ENCODE measurements around the gene MBOAT1. TPM values are rescaled to one million over a fixed set of nuclear protein-coding genes. Genes with fewer than 3 reads are reported as not detected.

MBOAT1 gene
- total RNA-seq, 1 experiment from 2014 or later: 9.9 TPM

GRCh38 chr6:20060252-20060651 is 152.0 kb downstream of the MBOAT1 start:
- Histone ChIP-seq H4K20me1 (ENCODE audit: control insufficient read depth, insufficient read depth, insufficient read length) (no peaks in the 10 kb centered on the region), H4K8ac (replicated peaks; ENCODE audit: insufficient read length, low read depth, low read length) (no peak overlapping the region), H3K18ac (ENCODE audit: insufficient read length, low read depth, low read length) (no peak overlapping the region), H3K27ac (ENCODE audit: insufficient read length, low read depth, low read length) (no peak overlapping the region), H2AFZ (ENCODE audit: low read length) (no peak overlapping the region), H3K14ac (ENCODE audit: insufficient read depth, low read length) (no peak overlapping the region), H2BK12ac (ENCODE audit: insufficient read length, low read depth, low read length) (no peak overlapping the region), H3K4me2 (ENCODE audit: insufficient read depth, insufficient read length, low read length) (no peak overlapping the region), H3K56ac (ENCODE audit: insufficient read length, low read depth, low read length) (no peak overlapping the region), H3K9me3 (ENCODE audit: control insufficient read depth, low read depth, low read length) (no peaks in the 10 kb centered on the region), H2BK15ac (ENCODE audit: low read depth, low read length) (no peak overlapping the region), H3K23me2 (ENCODE audit: insufficient read length, low read depth, low read length, poor library complexity, severe bottlenecking) (no peaks in the 10 kb centered on the region), H4K91ac (ENCODE audit: insufficient read length, low read depth, low read length) (no peak overlapping the region), H3K4me1 (ENCODE audit: insufficient read depth, low read length) (no peaks in the 10 kb centered on the region), H2BK120ac (ENCODE audit: low read depth, low read length, poor library complexity, severe bottlenecking) (no peak overlapping the region), H3T11ph (ENCODE audit: low read length) (no peak overlapping the region), H3K27me3 (ENCODE audit: insufficient read depth, low read length) (no peaks in the 10 kb centered on the region), H3K79me1 (ENCODE audit: insufficient read depth, low read depth, low read length, poor library complexity, severe bottlenecking) (no peaks in the 10 kb centered on the region), H2BK5ac (ENCODE audit: insufficient read length, low read length) (no peak overlapping the region), H2BK20ac (ENCODE audit: low read depth, low read length, poor library complexity, severe bottlenecking) (no peak overlapping the region), H4K5ac (ENCODE audit: insufficient read length, low read depth, low read length) (no peak overlapping the region), H2AK5ac (ENCODE audit: insufficient read length, low read length) (no peak overlapping the region), H3K9ac (ENCODE audit: extremely low read depth, insufficient read length, low read length) (no peak overlapping the region), H3K23ac (ENCODE audit: insufficient read length, low read depth, low read length) (no peak overlapping the region), H3K79me2 (ENCODE audit: insufficient read depth, low read length) (no peaks in the 10 kb centered on the region), H3K4ac (ENCODE audit: low read depth, low read length) (no peak overlapping the region)
- Mint-ChIP-seq H3K27ac (no peak overlapping the region), H3K4me3 (no peak overlapping the region), H3K9me3 (no peaks in the 10 kb centered on the region; a peak in 1 of 5 replicates), H3K27me3 (ENCODE audit: low read depth) (no peaks in the 10 kb centered on the region; the same call in none of the 2 replicates), H3K4me1 (peaks cover 0 to 4% of the 10 kb centered on the region in 2 experiments; a peak in 1 of 4 replicates), H3K36me3 (ENCODE audit: insufficient read depth in 1 of 3, low read depth in 3 of 3) (no peaks in the 10 kb centered on the region; a peak in 1 of 7 replicates)
- WGBS (ENCODE audit: extremely low coverage, insufficient read length, low lambda C conversion rate): no CpG with 5 or more reads among the region's 1 CpG
- DNase-seq: no peak
- no peak for TF ChIP-seq CTCF (conservative IDR thresholded peaks at IDR 0.05)
